HG02852 (cell line): ENCODE data around the gene IRAK1.

Source experiments
- ATAC-seq: cut with Tn5 transposase; IDR thresholded peaks from one replicate; pipeline ENCODE4 v1.9.1; 2021; ENCODE audit warnings: mild to moderate bottlenecking, moderate library complexity; ENCODE audit not compliant: unreplicated experiment

The IRAK1 gene

GRCh38 chrX:154020536-154021115 lies 924 bp upstream of the IRAK1 start:
- ATAC-seq = no peak

GRCh38 chrX:154019061-154019621 lies 561 bp downstream of the IRAK1 start:
- ATAC-seq = peak; percentile 4

- no peak for ATAC-seq
Measured at GRCh38 chrX:154018518-154019060, 1.1 kb downstream of the IRAK1 start.

- no peak for ATAC-seq
Measured at GRCh38 chrX:154017766-154018517, 1.8 kb downstream of the IRAK1 start.

GRCh38 chrX:154016366-154017076 lies 3.2 kb downstream of the IRAK1 start:
- no peak for ATAC-seq

- no peak for ATAC-seq
Measured at GRCh38 chrX:154015581-154016264, 4.0 kb downstream of the IRAK1 start.

- ATAC-seq = no peak
Measured at GRCh38 chrX:154014429-154015380, 5.0 kb downstream of the IRAK1 start.

GRCh38 chrX:154013614-154014360 lies 5.9 kb downstream of the IRAK1 start:
- ATAC-seq = peak; percentile 51

- ATAC-seq = no peak
Measured at GRCh38 chrX:154013001-154013421, 6.7 kb downstream of the IRAK1 start.

- no peak for ATAC-seq
Measured at GRCh38 chrX:154012336-154012991, 7.2 kb downstream of the IRAK1 start.

- ATAC-seq = no peak
Measured at GRCh38 chrX:154011376-154012335, 8.0 kb downstream of the IRAK1 start.

GRCh38 chrX:154010330-154011087 lies 9.2 kb downstream of the IRAK1 start:
- no peak for ATAC-seq

GRCh38 chrX:154008521-154008920 lies 11.2 kb downstream of the IRAK1 start:
- ATAC-seq = no peak

GRCh38 chrX:154006947-154007346 lies 12.8 kb downstream of the IRAK1 start:
- no peak for ATAC-seq

GRCh38 chrX:154004315-154004714 lies 15.4 kb downstream of the IRAK1 start:
- no peak for ATAC-seq

GRCh38 chrX:154002215-154002719 lies 17.4 kb downstream of the IRAK1 start:
- no peak for ATAC-seq
